Colonic mucosa (tissue), 4 donors: Measurements from ENCODE around the gene ACR. TPM values are rescaled to one million over a fixed set of nuclear protein-coding genes. Genes with fewer than 3 reads are reported as not detected.

Source experiments
- DNase-seq: peaks from one replicate; pipeline ENCODE4 v3.0.0-alpha.2; 2020
- H3K27ac ChIP-seq: fragments of 200-600 bp; one replicate; pipeline ENCODE4 v1.8.0; 2021
- H3K27me3 ChIP-seq: fragments of 200-600 bp; one replicate; pipeline ENCODE4 v1.8.0; 2021
- H3K36me3 ChIP-seq: fragments of 200-600 bp; one replicate; pipeline ENCODE4 v1.8.0; 2021
- H3K4me1 ChIP-seq: fragments of 200-600 bp; one replicate; pipeline ENCODE4 v1.8.0; 2021; ENCODE audit warnings: mild to moderate bottlenecking
- H3K4me3 ChIP-seq: fragments of 200-600 bp; one replicate; pipeline ENCODE4 v1.8.0; 2021
- H3K9ac ChIP-seq, 2 donors: one replicate each; pipeline ENCODE4 v1.7.0; 2013; ENCODE audit warnings: control low read depth in 2 of 2, low read depth in 2 of 2, low read length in 2 of 2
- H3K9me3 ChIP-seq: fragments of 200-600 bp; one replicate; pipeline ENCODE4 v1.8.0; 2021
- CTCF ChIP-seq: fragments of 200-600 bp; IDR thresholded peaks from one replicate; pipeline ENCODE4 v1.8.0; 2022; ENCODE audit warnings: antibody characterized with exemption, mild to moderate bottlenecking
- intact Hi-C: fragments of 100-400 bp; cut with DNase I; formaldehyde crosslinking; loops from one replicate; pipeline ENCODE4 v1.14.1; 2022
- total RNA-seq, 2 donors: library from RNA; stranded (reverse); fragmentation: NEBNext Ultra II Directional in 1 of 2; extraction: Animal tissue kit (Norgen Biotek cat#: 25700) in 1 of 2; gene quantifications; one replicate each; pipeline ENCODE4 v1.2.1, GENCODE V29; 2021
- donor health status: healthy.
- donor health status: DM: no; HTN: no; CAD: no.
- donor health status: DM: no; HTN: no; CAD: no.

The ACR gene
- total RNA-seq, 2 donors from 2014 or later, result 0.77 to 0.80 TPM

- H3K36me3 ChIP-seq, result no peaks in the 10 kb centered on the region
- no peak overlapping the region for H3K9ac ChIP-seq
- H3K4me3 ChIP-seq, result no peak overlapping the region
- H3K4me1 ChIP-seq, result no peaks in the 10 kb centered on the region
- H3K27me3 ChIP-seq, result no peaks in the 10 kb centered on the region
- intact Hi-C loops, result no loop called here
- H3K27ac ChIP-seq, result no peak overlapping the region
- no peaks in the 10 kb centered on the region for H3K9me3 ChIP-seq
- no peak for TF ChIP-seq CTCF
- no peak for DNase-seq
Observed at GRCh38 chr22:50723991-50724390, 14.0 kb upstream of the ACR start.

GRCh38 chr22:50724616-50725015 is 13.4 kb upstream of the ACR start:
- Histone ChIP-seq H3K27ac (no peak overlapping the region), H3K9me3 (no peaks in the 10 kb centered on the region), H3K27me3 (no peaks in the 10 kb centered on the region), H3K9ac (peak overlapping the region in 1 of 2 donors; percentile 12), H3K36me3 (no peaks in the 10 kb centered on the region), H3K4me3 (no peak overlapping the region), H3K4me1 (no peaks in the 10 kb centered on the region)
- DNase-seq, result no peak
- intact Hi-C loops, result no loop called here
- no peak for TF ChIP-seq CTCF

- no peak overlapping the region for H3K4me3 ChIP-seq
- no peak for TF ChIP-seq CTCF
- H3K27ac ChIP-seq, result no peak overlapping the region
- intact Hi-C loops, result no loop called here
- H3K9ac ChIP-seq, result no peak overlapping the region
- no peaks in the 10 kb centered on the region for H3K9me3 ChIP-seq
- H3K36me3 ChIP-seq, result no peaks in the 10 kb centered on the region
- DNase-seq, result no peak
- H3K4me1 ChIP-seq, result no peaks in the 10 kb centered on the region
- H3K27me3 ChIP-seq, result no peaks in the 10 kb centered on the region
Observed at GRCh38 chr22:50725597-50725996, 12.4 kb upstream of the ACR start.

GRCh38 chr22:50726643-50727340 is 11.2 kb upstream of the ACR start:
- TF ChIP-seq CTCF, result no peak
- peaks cover 2% of the 10 kb centered on the region for H3K4me1 ChIP-seq
- no peaks in the 10 kb centered on the region for H3K27me3 ChIP-seq
- H3K9ac ChIP-seq, result no peak overlapping the region
- no peak for DNase-seq
- intact Hi-C loops, result no loop called here
- H3K9me3 ChIP-seq, result no peaks in the 10 kb centered on the region
- H3K36me3 ChIP-seq, result no peaks in the 10 kb centered on the region
- H3K4me3 ChIP-seq, result no peak overlapping the region
- H3K27ac ChIP-seq, result no peak overlapping the region

- Histone ChIP-seq H3K9ac (no peak overlapping the region), H3K27ac (no peak overlapping the region), H3K36me3 (no peaks in the 10 kb centered on the region), H3K4me3 (no peak overlapping the region), H3K27me3 (no peaks in the 10 kb centered on the region), H3K4me1 (peaks cover 6% of the 10 kb centered on the region), H3K9me3 (no peaks in the 10 kb centered on the region)
- no peak for DNase-seq
- TF ChIP-seq CTCF, result no peak
- intact Hi-C loops, result no loop called here
Observed at GRCh38 chr22:50727678-50728522, 10.1 kb upstream of the ACR start.
